Measurements from ENCODE around the gene SLC41A3.
"Not testable (repeated sequence)": the region's sequence is repeated elsewhere in the genome, so short reads cannot be mapped to it uniquely, and the experiment has no call there.

Gene SLC41A3

DNA sequence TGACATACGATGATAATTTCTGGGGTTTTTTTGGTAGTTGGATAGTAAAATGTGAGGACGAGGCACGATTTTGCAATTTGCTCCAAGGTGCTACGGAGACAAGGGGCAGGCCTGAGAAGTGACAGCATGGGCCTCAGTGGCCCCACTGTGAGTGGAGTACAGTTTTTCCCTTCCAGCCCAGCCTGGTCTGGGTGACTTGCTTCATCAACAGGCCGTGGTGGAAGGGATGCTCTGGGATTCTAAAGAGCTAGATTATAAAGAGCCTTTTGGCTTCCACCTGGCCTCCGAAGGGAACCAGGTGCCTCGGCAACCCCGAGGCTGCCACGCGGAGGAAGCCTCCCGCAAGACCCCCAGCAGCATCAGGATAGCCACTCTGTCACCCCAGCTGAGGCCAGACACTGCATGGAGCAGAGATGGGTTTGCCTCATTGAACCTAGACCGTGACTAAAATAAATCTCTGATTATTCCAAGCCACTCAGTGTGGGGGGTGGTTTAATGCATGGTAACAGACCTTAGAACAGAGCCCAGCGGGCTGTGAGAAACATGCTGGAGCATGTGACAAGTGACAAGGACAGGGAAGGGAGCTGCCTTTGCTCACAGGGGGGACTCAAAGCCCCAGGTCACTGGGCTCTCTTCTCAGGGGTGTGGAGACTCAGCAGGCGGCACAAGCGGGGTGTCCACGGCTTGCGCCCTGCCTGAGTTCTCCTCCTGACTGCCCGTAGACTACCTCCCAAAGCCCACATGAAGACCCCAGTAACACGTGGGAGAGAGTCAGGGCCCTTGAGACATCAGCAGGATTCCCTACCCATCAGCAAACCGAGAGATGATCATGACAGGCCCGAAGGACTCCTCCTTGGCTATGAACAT is 22.6 kb upstream of the SLC41A3 start:
- DNase-seq (ENCODE audit: low read depth), result no peak

GRCh38 chr3:126105691-126106187 is 21.8 kb upstream of the SLC41A3 start:
- no peak for DNase-seq (ENCODE audit: low read depth)

GRCh38 chr3:126104742-126105605 is 21.1 kb upstream of the SLC41A3 start:
- DNase-seq (ENCODE audit: low read depth), result no peak

- DNase-seq (ENCODE audit: low read depth), result no peak
Measured at GRCh38 chr3:126104028-126104635, 20.2 kb upstream of the SLC41A3 start.

DNA sequence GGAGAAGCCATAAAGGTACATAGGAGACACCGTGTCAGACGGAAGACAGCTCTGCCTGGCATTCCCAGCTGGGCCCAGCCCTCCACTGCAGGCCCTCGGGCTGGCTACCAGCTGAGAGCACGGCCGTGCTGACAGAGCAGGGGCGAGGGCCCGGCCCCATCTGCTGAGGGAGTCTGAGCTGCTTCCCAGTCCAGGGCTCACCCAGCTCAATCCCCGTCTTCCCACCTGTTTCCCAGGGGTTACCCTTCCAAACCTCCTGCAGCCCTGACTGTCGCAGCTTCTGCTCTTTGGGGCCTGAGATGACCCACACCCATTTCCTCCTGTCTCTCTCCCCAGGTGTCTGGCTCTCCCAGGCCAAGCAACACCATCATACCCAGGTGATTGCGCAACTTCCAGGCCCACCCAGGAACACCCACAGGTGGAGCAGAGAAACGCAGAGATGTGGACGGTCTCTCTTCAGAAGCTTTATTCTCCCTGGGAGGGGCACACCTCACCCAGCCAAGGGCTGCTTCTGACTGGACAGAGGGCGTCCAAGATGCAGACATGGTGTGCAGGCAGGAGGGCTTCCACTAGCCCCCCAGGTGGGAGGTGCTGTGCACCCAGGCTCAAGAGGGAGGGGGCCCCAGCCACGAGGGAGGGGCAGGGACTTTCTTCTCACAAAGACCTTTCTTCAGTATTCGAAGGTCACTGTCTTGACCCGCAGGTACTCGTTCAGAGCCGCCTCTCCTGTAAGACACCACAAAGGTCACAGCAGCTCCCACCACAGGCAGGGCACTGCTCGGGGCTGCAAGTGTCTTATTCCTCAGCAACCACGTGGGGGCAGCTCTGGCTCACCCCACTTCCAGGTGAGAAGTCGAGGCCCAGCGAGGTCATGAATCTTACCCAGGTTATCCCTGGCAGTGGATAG is 19.4 kb upstream of the SLC41A3 start:
- no peak for DNase-seq (ENCODE audit: low read depth)

DNA sequence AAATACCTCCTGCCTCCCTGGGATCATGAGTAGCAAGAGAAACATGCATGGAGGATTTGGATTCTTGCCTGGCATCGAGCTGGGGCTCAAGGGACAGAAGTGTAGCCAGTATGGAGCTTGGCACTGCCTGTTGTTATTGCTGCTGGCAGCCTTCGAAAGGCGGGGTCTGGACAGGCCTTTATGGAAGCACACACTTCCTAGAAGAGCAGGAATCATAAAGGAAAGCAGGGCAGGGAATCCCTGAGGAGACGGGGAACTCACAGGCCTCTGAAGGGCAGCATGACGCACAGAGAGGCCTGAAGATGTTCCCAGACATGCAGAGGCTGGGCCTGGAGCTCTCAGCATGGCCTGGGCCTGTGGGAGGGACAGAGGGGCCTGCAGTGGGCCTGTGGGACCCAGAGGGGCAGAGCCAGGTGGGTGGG is 18.6 kb upstream of the SLC41A3 start:
- DNase-seq (ENCODE audit: low read depth), result no peak

- no peak for DNase-seq (ENCODE audit: low read depth)
Measured at GRCh38 chr3:126102011-126102410, 18.1 kb upstream of the SLC41A3 start.

DNA sequence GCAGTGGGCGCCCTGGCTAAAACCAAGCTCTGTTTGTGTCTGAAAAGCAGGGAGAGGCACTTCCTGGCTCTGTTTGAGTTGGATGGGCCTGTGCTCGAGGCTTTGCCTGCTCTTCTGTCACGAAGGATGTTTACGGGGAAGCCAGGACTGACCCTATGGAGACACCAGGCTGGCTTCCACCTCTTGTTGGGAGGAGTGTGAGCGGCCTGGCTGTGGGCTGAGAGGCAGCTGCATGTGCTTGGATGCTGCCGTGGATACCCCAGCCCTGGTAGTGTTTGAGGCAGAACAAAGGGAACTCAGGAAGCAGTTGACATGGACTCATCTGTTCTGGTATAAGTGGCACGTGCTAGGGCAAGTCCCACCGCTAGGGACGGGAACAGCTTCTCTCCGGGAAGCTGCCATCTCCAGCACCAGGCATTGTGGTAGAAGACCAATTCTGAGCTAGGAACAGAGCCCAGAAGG is 17.6 kb upstream of the SLC41A3 start:
- DNase-seq (ENCODE audit: low read depth), result no peak

- DNase-seq (ENCODE audit: low read depth), result no peak
Measured at GRCh38 chr3:126100634-126101301, 16.8 kb upstream of the SLC41A3 start.

DNA sequence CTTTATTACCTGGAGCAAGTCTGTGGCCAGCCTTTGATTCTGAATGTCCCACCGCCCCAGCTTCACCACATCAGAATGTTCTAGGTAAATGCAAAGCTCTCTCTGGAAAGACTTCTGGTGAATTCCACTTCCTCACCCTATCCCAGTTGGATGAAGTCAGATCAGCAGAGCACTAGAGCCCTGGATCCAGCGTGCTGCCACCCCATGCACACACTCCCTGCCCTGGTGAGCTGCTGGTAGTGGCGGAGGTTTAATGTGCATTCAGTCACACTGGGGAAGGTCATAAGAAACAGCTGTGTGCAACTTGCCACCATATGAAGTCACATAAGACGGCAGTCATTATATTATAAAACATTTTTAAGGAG is 16.3 kb upstream of the SLC41A3 start:
- DNase-seq (ENCODE audit: low read depth), result no peak

GRCh38 chr3:126098391-126098858 is 14.5 kb upstream of the SLC41A3 start:
- DNase-seq (ENCODE audit: low read depth), result no peak

- no peak for DNase-seq (ENCODE audit: low read depth)
Measured at GRCh38 chr3:126097801-126098200, 13.9 kb upstream of the SLC41A3 start.

GRCh38 chr3:126096274-126096673 is 12.3 kb upstream of the SLC41A3 start:
- not testable (repeated sequence) for DNase-seq (ENCODE audit: low read depth)

- DNase-seq (ENCODE audit: low read depth), result not testable (repeated sequence)
Measured at GRCh38 chr3:126092128-126092527, 8.2 kb upstream of the SLC41A3 start.

DNA sequence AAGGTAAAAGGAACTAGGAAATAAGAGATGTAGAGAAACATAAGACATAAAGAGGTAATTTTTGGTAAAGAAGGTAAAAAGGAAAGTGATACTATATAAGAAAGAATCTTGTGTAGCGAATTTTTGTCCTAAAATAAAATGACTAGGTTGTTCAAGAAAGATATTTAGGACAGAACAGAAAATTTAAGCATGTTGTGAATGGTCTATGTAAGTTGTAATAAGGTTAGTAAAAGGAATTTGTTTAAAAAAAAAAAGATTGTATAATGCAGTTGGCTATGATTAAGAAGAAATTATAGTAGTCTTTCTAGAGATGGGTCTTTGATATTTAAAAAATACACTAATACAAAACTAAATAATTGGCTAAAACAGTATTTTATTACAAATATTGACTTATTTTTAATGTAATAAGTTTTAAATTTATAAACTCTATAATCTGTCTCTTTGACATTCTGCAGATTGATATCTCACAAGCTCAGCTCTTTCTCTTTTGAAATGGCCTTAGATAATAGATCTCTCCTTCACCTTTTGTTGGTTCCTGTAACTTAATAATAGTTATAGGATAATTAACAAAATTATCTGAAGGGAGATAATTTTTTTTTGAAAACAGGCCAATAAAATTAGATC is 3.7 kb upstream of the SLC41A3 start:
- no peak for DNase-seq (ENCODE audit: low read depth)

GRCh38 chr3:126085841-126086240 is 1.9 kb upstream of the SLC41A3 start:
- DNase-seq (ENCODE audit: low read depth), result no peak

GRCh38 chr3:126085276-126085675 is 1.4 kb upstream of the SLC41A3 start:
- DNase-seq (ENCODE audit: low read depth), result no peak

DNA sequence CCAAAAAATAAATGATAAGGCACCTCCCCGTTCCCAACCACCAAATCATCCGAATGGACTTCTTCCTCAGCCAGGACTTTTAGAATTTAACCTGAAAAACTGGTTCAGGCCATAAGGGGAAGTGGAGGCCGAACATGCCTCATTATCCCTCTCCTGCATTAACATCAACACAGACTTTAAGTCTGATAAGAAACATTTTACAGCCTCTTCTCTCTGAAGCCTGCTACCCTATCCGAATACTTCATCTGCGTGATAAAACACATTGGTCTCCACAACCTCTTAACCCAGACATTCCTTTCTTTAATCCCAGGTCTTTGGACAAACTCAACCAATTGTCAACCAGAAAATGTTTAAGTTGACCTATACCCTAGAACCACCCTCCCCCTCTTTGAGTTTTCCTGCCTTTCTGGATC is 850 bp upstream of the SLC41A3 start:
- DNase-seq (ENCODE audit: low read depth), result no peak

GRCh38 chr3:126083511-126083912 is 412 bp downstream of the SLC41A3 start:
- DNase-seq (ENCODE audit: low read depth), result peak; percentile 17

DNA sequence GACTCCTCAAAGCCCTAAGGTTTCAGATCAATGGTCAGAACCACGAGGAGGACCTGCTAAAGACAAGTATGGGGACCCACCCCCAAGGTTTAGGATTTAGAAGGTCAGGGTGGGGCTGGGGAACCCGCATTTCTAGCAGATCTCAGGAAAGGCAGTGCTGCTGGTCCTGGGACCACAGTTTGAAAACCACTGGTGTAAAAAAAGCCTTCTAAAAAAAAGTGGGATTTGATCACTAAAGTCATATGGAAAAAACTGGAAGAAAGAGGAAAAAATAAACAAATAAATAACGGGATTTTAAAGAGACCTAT is 832 bp downstream of the SLC41A3 start:
- no peak for DNase-seq (ENCODE audit: low read depth)
